NCI-H146 treated with DMSO at 0.1 percent for 48 hours (cell line): Measurements from ENCODE around the gene ERCC1.

Source experiments
- DNase-seq: peaks from one replicate; lab custom pipeline; 2025; ENCODE audit not compliant: unreplicated experiment; lab: John Stamatoyannopoulos, UW

ERCC1 gene

DNA sequence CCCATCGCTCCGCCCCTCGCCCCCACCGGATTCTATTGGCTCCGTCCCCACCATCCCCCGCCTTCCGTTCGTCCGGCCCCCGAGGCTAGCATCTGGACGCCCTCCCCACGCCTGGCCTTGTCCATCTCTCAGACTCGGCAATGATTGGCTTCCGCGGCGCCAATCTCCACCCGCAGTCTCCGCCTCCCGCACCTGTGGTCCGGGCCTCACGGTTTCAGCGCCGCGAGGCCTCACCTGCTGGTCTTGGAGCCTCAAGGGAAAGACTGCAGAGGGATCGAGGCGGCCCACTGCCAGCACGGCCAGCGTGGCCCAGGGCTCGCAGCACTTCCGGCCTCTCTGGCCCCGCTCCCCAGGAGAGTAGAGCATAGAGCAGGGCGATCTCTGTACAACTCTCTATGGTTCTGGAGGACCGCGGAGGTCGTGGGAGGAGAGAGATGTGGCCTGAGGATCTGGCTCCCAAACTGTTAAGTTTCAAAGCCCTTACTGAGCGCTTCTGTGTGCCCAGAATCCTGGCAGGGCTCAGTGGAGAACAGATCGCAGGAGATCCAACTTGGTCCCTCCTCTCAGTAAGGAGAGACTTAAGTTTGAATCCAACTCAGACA, at the start of gene ERCC1:
Gene ERCC1, minus strand, starts transcription at position 329 of the 602 bp plus-strand sequence. CDS start 543 bp downstream, outside the sequence.
- peak; percentile 98 for DNase-seq

- no peak for DNase-seq
These were observed 49.6 kb upstream of the ERCC1 start for GRCh38 chr19:45473367-45473681.

- DNase-seq: no peak
These were observed 49.0 kb upstream of the ERCC1 start for GRCh38 chr19:45472563-45473366.

DNA sequence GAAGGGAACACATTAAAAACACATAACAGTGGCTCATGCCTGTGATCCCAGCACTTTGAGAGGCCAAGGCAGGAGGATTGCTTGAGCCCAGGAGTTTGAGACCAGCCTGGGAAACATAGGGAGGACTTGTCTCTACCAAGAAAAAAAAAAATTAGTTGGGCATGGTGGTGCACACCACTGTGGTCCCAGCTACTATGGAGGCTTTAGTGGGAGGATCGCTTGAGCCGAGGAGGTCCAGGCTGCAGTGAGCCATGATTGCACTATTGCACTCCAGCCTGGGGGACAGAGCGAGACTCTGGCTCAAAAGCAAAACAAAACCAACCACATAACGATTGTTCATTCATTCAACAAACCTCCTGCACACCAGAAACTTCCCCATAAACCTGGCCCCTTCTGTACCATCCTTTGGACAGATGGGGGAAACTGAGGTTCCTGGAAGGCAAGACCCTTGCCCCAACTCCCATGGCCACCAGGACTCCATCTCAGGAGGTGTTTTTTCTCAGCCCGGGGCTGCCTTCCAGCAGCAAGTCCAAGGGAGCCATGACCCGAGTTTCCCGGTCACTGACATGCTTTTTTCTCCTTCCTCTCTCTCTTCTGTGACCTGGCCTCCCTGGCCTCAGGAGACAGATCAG, 48.3 kb upstream of the ERCC1 start:
- DNase-seq: no peak

DNA sequence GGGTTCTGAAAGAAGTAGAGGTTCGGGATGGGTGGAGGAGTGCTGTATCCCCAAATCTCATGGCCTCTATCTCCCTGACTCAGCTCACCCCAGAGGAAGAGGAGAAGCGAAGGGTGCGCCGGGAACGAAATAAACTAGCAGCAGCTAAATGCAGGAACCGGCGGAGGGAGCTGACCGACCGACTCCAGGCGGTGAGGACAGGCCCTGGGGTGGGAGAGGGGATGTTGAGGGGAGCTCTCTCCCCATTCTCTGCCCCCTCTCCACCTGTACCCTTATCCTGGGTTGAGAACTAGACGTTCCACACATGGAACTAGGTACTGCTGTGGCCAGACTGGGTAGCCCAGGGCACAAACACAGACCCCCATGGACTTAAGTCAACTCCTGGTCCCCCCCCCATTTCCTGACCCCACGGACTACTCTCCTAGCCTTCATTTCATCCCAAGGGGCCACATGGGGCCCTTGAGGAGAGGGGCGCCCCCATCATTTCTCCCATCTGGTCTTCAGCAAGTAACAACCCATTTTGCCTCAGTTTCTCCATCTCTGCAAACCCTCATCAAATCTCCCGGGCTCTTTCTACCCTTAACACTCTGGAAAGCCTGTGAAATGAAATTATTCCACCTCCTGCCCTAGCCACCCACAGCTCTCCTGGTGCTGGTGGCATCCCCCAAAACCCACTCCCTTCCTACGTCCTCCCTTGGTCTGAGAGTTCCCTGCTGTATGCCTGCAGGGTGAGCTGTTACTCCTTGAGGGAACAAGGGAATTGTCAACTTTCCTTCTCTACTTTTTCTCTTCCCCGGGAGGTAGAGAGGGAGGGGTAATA, 47.6 kb upstream of the ERCC1 start:
- no peak for DNase-seq

GRCh38 chr19:45470762-45471081, 47.0 kb upstream of the ERCC1 start:
- no peak for DNase-seq

- no peak for DNase-seq
These were observed 46.4 kb upstream of the ERCC1 start for GRCh38 chr19:45469945-45470761.

DNA sequence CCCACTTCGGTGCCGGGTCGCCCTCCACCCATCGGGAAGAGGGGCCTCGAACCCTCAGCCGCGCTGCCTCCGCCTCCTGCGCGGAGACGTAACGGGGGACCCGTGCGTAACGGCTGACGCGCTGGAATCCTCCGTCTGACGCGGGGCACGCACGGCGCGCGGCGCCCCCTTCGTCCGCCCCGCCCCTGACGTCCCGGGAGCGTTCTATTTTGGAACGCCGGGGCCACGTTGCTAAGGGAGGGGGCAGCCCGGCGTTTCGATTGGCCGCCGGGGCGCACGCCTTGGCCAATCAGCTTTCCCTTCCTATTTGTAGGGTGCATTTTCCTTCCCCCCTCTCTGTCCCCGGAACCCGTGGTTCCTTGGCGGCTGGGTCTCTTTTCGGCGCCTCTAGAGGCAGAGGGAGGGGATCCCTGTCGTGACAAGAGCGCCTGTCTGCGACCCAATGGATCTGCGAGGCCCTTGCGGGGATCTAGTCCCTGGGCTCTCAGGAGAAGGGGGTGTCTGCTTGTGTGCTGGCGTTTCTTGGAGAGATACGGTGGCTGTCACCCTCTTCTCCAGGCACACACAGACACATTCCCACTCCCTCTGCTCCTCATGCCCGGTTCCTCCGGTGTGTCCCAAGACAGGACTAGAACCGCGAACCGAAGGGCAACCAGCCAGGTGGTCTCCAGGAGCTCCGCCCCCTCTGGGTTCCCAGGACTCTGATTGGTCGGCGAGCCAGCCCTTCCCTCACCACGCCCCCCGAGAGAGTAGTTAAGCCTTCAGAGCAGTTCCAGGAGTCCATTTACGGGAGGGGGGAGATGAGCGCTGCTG, 45.6 kb upstream of the ERCC1 start:
- peak; percentile 63 for DNase-seq

- no peak for DNase-seq
These were observed 45.0 kb upstream of the ERCC1 start for GRCh38 chr19:45468803-45469131.

DNA sequence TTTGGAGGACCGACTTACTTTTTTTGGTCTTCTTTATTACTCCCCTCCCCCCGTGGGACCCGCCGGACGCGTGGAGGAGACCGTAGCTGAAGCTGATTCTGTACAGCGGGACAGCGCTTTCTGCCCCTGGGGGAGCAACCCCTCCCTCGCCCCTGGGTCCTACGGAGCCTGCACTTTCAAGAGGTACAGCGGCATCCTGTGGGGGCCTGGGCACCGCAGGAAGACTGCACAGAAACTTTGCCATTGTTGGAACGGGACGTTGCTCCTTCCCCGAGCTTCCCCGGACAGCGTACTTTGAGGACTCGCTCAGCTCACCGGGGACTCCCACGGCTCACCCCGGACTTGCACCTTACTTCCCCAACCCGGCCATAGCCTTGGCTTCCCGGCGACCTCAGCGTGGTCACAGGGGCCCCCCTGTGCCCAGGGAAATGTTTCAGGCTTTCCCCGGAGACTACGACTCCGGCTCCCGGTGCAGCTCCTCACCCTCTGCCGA, 44.5 kb upstream of the ERCC1 start:
- DNase-seq: no peak

DNA sequence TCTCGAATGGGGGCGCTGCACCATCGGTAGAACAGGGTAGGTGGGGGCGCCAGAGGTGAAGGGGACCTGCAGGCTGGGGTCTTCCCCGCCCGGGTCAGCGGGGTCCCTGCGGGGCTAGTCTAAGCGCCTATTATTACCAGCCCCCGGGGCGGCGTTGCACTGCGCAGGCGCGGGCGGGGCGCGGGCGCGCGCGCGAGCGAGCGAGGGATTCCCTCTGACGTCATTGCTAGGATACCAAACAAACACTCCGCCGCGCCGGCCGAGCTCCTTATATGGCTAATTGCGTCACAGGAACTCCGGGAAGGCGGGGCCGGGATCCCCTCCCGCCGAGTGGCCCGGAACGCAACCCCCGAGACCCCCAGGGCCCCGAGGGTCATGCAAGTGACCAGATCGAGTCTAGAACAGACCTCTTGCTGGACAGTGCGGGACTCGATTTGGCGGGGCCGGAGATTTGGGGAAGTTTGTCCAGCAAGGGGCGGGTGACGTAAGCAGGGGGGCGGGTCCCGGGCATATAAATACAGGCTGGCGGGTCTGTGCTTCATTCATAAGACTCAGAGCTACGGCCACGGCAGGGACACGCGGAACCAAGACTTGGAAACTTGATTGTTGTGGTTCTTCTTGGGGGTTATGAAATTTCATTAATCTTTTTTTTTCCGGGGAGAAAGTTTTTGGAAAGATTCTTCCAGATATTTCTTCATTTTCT, 43.9 kb upstream of the ERCC1 start, which contains the start of gene FOSB:
Gene FOSB, plus strand, starts transcription at position 541 of the 703 bp plus-strand sequence. CDS start 591 bp downstream, outside the sequence.
- peak; percentile 87 for DNase-seq

GRCh38 chr19:45467115-45467455, 43.4 kb upstream of the ERCC1 start:
- DNase-seq: no peak

- no peak for DNase-seq
These were observed 41.2 kb upstream of the ERCC1 start for GRCh38 chr19:45464852-45465441.

- DNase-seq: no peak
These were observed 40.6 kb upstream of the ERCC1 start for GRCh38 chr19:45464274-45464673.

- DNase-seq: no peak
These were observed 39.5 kb upstream of the ERCC1 start for GRCh38 chr19:45463241-45463640.

DNA sequence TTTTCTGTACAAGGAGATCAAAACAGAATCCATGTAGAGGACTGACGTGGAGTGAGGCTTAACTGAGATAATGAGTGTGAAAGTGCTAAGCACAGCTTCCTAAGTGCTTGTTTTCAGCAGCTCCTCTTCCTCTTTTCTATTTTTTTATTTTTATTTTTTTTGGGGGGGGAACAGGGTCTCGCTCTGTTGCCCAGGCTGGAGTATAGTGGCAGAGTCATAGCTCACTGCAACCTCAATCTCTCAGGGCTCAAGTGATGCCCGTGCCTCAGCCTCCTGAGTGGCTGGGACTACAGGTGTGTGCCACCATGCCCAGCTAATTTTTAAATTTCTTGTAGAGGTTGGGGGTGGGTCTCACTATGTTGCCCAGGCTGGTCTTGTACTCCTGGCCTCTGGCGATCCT, 38.5 kb upstream of the ERCC1 start:
- DNase-seq: no peak

DNA sequence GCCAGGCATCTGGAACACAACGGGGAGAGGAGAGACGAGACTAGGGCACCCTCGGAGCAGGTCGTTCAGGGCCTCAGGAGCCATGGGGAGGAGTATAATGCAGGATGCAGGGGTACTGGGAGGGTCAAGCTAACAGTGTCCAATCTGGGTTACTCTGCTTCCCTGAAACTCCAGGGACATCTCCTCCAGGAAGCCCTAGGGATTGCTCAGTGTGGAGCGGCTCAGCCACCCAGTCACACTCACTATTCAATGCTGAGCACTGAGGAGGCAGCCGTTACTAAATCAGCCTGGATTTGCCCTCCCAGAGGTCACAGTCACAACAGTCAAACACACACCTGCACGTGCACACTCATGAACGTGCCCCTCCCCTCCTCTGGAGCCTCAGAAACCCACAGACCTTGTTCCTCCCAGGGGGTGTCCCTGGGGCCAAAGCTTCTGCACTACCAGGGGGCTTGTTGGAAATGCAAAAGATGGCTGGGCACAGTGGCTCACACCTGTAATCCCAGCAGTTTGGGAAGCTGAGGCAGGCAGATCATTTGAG, 37.2 kb upstream of the ERCC1 start:
- DNase-seq: no peak

DNA sequence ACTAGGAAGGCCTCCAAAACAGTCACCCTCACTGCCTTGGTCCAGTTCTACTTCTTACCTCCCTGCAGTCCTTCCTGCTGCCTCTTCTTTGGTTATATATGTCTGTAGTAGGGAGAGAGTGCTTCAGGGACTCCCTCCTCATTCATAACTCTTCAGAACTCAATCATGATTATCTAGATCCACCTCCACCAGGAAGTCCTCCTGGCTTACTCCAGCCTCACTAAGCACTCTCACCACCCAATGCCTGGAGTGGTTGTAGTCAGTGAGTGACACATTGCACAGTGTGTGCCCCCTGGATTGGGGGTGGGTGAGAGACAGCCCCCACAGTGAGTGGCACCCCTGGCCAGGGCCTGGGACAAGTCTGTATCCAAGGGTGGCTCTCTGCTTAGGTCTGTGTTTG, 34.1 kb upstream of the ERCC1 start:
- DNase-seq: no peak

GRCh38 chr19:45456500-45456815, 32.7 kb upstream of the ERCC1 start:
- no peak for DNase-seq
